GM04503 (cell line): ENCODE measurements around the gene OR4C3.
A peak's percentile ranks its signal among the peaks of the same experiment; 100 is the strongest.
"Not testable (repeated sequence)": the region's sequence is repeated elsewhere in the genome, so short reads cannot be mapped to it uniquely, and the experiment has no call there.

ENCODE experiments used
- DNase-seq: peaks from one replicate; pipeline ENCODE4 v3.0.0-alpha.2; 2012; ENCODE audit warnings: low read depth

The OR4C3 gene

GRCh38 chr11:48324620-48325019, at the start of gene OR4C3:
Gene OR4C3 (plus strand): TSS chr11:48324920. CDS start chr11:48325022, 102 bp downstream.
- DNase-seq: not testable (repeated sequence)

GRCh38 chr11:48305923-48306322, 18.8 kb upstream of the OR4C3 start, which contains the start of gene OR4S1:
Gene OR4S1 (plus strand): TSS chr11:48306223. CDS start chr11:48306223, 0 bp downstream.
- no peak for DNase-seq

GRCh38 chr11:48307760-48308386, 16.8 kb upstream of the OR4C3 start:
- peak; percentile 17 for DNase-seq

GRCh38 chr11:48313590-48313989, 11.1 kb upstream of the OR4C3 start:
- not testable (repeated sequence) for DNase-seq

GRCh38 chr11:48319813-48320212, 4.9 kb upstream of the OR4C3 start:
- DNase-seq: not testable (repeated sequence)

GRCh38 chr11:48341466-48341865, 16.7 kb downstream of the OR4C3 start:
- no peak for DNase-seq

- DNase-seq: not testable (repeated sequence)
Measured at GRCh38 chr11:48342505-48342904, 17.8 kb downstream of the OR4C3 start.

- DNase-seq: not testable (repeated sequence)
Measured at GRCh38 chr11:48346286-48346685, 21.6 kb downstream of the OR4C3 start.

GRCh38 chr11:48354013-48354412, 29.3 kb downstream of the OR4C3 start:
- no peak for DNase-seq

GRCh38 chr11:48354677-48355076, 30.0 kb downstream of the OR4C3 start:
- DNase-seq: no peak

- DNase-seq: not testable (repeated sequence)
Measured at GRCh38 chr11:48361289-48361688, 36.6 kb downstream of the OR4C3 start.

- DNase-seq: no peak
Measured at GRCh38 chr11:48366365-48366764, 41.6 kb downstream of the OR4C3 start, which contains the start of gene OR4C5. Gene OR4C5 (minus strand): TSS chr11:48366465. CDS start chr11:48366465, 0 bp downstream.
